SK-N-MC (cell line): ENCODE results near the gene KCNJ16.

Experiments used
- DNase-seq: peaks from one replicate; pipeline ENCODE4 v3.0.0-alpha.2; 2011; ENCODE audit warnings: low read depth, low spot score
- H3K27ac ChIP-seq: fragments of 200-600 bp; sonication (generic); 2 replicates; pipeline ENCODE4 v1.5.1; 2016; ENCODE audit warnings: mixed run types
- H3K36me3 ChIP-seq: fragments of 200-600 bp; sonication (generic); 2 replicates; pipeline ENCODE4 v1.6.1; 2017; ENCODE audit warnings: antibody characterized with exemption, low read length, mixed read lengths; ENCODE audit not compliant: insufficient read depth
- H3K4me3 ChIP-seq: fragments of 200-600 bp; sonication (generic); 2 replicates; pipeline ENCODE4 v1.5.1; 2016
- H3K9ac ChIP-seq: fragments of 200-600 bp; sonication (generic); 2 replicates; pipeline ENCODE4 v1.8.0; 2017; ENCODE audit warnings: mixed run types, mixed read lengths; ENCODE audit not compliant: insufficient read length
- H3K9me3 ChIP-seq: fragments of 200-600 bp; sonication (generic); 2 replicates; pipeline ENCODE4 v1.6.1; 2017; ENCODE audit warnings: low read depth, mild to moderate bottlenecking, antibody characterized with exemption, low read length, moderate library complexity, mixed read lengths
- EZH2 ChIP-seq: fragments of 200-600 bp; sonication (generic); IDR thresholded peaks from one replicate; pipeline ENCODE4 v1.6.1; 2017; ENCODE audit warnings: antibody characterized with exemption
- FOXP2 ChIP-seq: optimal IDR thresholded peaks from 2 replicates; pipeline ENCODE3; 2011; ENCODE audit warnings: mild to moderate bottlenecking, moderate library complexity; ENCODE audit not compliant: insufficient read depth; ENCODE audit errors: extremely low read length, control extremely low read depth
- POLR2AphosphoS5 ChIP-seq: IDR thresholded peaks from 2 replicates; pipeline ENCODE4 v1.6.1; 2012; ENCODE audit warnings: mild to moderate bottlenecking, low read depth, low read length, borderline replicate concordance

Gene KCNJ16

DNA sequence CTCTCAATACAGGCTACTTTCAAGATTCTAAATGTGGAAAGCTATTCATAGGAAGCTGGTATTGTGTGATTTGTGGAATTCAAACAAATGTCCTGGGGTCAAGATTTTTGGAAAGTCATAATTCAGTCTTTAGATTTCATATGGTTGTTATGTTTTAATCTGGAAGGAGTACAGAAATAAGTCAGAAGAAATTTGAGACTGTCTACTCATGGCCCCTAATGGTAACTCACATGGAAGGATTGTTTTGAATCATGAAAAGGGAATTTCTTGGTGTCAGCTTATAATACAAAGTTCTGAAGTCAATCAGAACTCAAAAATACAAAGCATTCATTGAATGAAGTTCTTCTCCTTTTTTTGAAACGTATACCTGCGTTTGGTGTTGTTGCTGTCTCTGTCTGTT lies 97.4 kb downstream of the KCNJ16 start:
- H3K4me3 ChIP-seq: no peak overlapping the region
- no peak overlapping the region for H3K27ac ChIP-seq
- no peaks in the 10 kb centered on the region for H3K36me3 ChIP-seq
- no peaks in the 10 kb centered on the region for H3K9me3 ChIP-seq
- H3K9ac ChIP-seq: no peak overlapping the region
- DNase-seq: no peak
- TF ChIP-seq EZH2: no peak
- no peak for TF ChIP-seq POLR2AphosphoS5
- no peak for TF ChIP-seq FOXP2

DNA sequence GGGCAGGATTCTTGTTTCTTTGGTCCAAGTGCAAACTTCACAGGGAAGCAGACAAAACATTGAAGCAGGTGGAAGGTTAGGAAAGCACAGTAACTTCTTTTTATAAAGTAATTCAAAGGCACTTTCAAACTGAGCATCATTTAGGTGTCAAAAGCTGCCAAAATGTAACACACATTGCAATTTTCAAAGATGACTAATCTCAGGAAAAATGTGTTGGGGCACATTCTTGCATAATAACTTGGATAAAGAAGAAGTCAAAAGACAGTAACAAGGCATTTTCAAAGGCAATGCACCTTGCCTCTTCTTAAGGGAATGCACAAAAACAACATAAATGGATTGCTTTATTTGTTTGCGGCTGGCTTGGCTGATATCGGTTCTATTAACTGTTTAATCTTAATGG lies 97.9 kb downstream of the KCNJ16 start:
- H3K9ac ChIP-seq: no peak overlapping the region
- no peak overlapping the region for H3K4me3 ChIP-seq
- H3K9me3 ChIP-seq: no peaks in the 10 kb centered on the region
- H3K27ac ChIP-seq: no peak overlapping the region
- no peak for DNase-seq
- no peaks in the 10 kb centered on the region for H3K36me3 ChIP-seq
- TF ChIP-seq POLR2AphosphoS5 (no peak), FOXP2 (no peak), EZH2 (no peak)

DNA sequence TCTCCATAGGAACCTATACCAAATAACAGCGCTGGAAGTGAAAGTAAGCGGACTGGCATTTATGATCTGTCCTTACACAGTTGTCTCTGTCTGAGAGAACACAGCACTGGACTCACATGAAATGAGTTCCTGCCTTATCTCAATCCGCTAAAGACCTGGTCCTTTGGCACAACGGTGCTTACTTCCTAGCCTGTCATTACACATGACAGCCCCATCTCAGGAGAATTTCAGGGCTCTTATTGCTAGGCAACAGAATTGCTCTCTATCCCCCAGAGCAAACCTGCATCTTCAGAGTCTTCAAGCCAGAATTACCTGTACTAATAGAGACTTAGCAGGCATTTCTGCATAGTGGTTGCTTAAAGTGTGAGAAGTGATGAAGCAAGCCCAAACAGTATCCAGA lies 98.7 kb downstream of the KCNJ16 start:
- H3K36me3 ChIP-seq: no peaks in the 10 kb centered on the region
- no peak overlapping the region for H3K9ac ChIP-seq
- no peak for DNase-seq
- H3K9me3 ChIP-seq: no peaks in the 10 kb centered on the region
- no peak overlapping the region for H3K4me3 ChIP-seq
- no peak for TF ChIP-seq POLR2AphosphoS5
- H3K27ac ChIP-seq: no peak overlapping the region

DNA sequence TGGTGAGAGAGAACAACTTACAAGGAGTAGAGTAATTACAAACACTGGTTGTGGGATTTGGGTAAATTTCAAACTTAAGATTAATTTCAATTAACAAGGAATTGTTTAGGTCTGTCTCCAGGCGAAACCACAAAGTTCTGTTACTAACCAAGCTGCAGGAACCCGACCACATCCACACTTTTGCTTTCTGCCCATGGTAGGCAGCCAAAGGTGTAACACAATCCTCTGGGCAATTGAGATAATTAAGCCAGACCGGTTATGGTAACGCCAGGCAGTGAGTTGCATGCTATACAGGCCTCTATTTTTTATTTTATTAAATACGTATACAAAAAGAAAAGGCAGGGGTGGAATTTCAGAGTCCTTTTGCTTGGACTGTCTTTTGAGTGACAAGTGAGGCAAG lies 106.4 kb downstream of the KCNJ16 start:
- no peaks in the 10 kb centered on the region for H3K36me3 ChIP-seq
- H3K27ac ChIP-seq: no peak overlapping the region
- H3K4me3 ChIP-seq: no peak overlapping the region
- TF ChIP-seq POLR2AphosphoS5 (no peak), FOXP2 (no peak), EZH2 (no peak)
- no peak for DNase-seq
- H3K9ac ChIP-seq: no peak overlapping the region
- H3K9me3 ChIP-seq: no peaks in the 10 kb centered on the region

DNA sequence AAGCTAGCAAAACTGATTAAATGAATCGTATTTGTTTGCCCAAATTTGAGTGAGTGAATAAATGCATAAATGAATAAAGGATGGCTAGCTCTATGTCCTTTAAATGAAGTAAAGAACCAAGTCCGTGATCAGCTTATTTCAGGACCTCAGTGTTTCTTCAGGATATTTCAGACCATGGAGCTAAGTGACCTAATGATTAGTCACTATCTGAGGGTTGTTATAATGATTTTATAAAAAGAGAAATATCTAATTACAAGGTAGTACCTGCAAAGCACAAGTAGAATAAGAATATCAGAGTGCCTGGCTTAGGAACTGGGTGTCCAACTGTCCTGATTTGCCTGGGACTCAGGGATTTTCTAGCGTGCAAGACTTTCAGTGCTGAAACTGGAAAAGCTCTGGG lies 106.8 kb downstream of the KCNJ16 start:
- Histone ChIP-seq H3K27ac (no peak overlapping the region), H3K36me3 (no peaks in the 10 kb centered on the region), H3K9ac (no peak overlapping the region), H3K9me3 (no peaks in the 10 kb centered on the region), H3K4me3 (no peak overlapping the region)
- TF ChIP-seq POLR2AphosphoS5 (no peak), FOXP2 (no peak), EZH2 (no peak)
- DNase-seq: no peak

DNA sequence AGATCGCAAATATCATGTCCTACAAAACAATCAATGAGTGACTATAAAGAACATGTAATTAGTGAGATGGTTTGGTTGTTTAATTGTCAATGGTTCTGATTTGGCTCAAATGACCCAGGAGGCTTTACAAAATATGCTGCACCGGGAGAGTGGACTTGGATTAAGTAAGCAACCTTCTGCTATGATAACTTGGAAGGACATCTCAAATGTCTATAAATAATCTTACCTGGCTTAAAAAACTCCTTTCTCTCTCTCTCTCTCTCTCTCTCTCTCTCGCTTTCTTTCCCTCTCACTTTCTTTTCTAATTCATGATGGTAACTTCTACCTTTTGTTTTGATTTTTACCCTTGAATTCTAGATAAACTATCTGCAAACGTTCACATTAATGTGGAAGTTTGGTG lies 108.5 kb downstream of the KCNJ16 start:
- no peak overlapping the region for H3K9ac ChIP-seq
- no peaks in the 10 kb centered on the region for H3K9me3 ChIP-seq
- H3K4me3 ChIP-seq: no peak overlapping the region
- DNase-seq: no peak
- no peak overlapping the region for H3K27ac ChIP-seq
- TF ChIP-seq FOXP2: no peak
- no peak for TF ChIP-seq POLR2AphosphoS5
- no peak for TF ChIP-seq EZH2
- no peaks in the 10 kb centered on the region for H3K36me3 ChIP-seq

DNA sequence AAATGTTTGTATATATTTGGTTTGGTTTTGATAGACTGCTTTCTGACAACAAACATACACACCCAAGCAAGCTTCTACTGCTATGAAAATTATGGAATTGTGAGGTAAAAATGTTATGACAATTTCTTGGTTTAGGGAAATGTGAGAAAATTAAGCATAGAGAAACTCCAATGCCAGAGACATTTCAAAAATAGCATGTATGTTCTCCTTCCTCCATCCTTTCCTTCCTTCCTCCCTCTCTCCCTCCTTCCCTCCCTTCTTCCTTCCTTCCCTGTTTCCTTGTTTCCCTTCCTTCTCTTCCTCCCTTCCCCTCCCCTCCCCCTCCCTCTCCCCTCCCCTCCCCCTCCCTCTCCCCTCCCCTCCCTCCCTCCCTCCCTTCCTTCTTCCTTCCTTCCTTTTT lies 109.2 kb downstream of the KCNJ16 start:
- no peak overlapping the region for H3K4me3 ChIP-seq
- TF ChIP-seq POLR2AphosphoS5: no peak
- no peak for TF ChIP-seq EZH2
- no peak for TF ChIP-seq FOXP2
- H3K36me3 ChIP-seq: no peaks in the 10 kb centered on the region
- H3K9ac ChIP-seq: no peak overlapping the region
- no peak overlapping the region for H3K27ac ChIP-seq
- H3K9me3 ChIP-seq: no peaks in the 10 kb centered on the region
- DNase-seq: no peak

DNA sequence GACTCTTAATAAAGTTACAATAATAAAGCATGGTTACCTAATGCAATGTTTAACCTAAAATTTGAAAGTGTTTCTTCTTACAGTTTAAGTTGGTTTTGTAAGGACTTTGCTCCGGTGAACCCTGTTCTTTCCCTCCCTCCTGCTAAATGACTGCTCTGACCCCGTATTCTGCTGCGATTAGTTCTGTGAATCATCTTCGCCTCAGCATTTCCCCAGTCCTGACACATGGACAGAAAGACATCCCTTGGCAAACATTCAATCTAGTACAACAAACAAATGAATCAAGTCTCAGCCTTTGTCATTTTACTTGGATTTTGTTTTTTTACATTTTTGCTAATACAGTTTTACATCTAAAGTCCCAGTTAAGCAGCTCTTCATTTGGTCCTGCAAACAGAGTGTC lies 109.7 kb downstream of the KCNJ16 start:
- no peak overlapping the region for H3K4me3 ChIP-seq
- TF ChIP-seq FOXP2 (no peak), POLR2AphosphoS5 (no peak), EZH2 (no peak)
- no peaks in the 10 kb centered on the region for H3K36me3 ChIP-seq
- H3K27ac ChIP-seq: no peak overlapping the region
- no peak overlapping the region for H3K9ac ChIP-seq
- H3K9me3 ChIP-seq: no peaks in the 10 kb centered on the region
- DNase-seq: no peak
